Activated CD8-positive, alpha-beta memory T cell treated with anti-CD3 and anti-CD28 coated beads for 24 hours (primary cell): Measurements from ENCODE around the gene LZTR1.

Experiments
- DNase-seq: peaks from one replicate; pipeline ENCODE4 v3.0.0-alpha.2; 2020

The LZTR1 gene

DNA sequence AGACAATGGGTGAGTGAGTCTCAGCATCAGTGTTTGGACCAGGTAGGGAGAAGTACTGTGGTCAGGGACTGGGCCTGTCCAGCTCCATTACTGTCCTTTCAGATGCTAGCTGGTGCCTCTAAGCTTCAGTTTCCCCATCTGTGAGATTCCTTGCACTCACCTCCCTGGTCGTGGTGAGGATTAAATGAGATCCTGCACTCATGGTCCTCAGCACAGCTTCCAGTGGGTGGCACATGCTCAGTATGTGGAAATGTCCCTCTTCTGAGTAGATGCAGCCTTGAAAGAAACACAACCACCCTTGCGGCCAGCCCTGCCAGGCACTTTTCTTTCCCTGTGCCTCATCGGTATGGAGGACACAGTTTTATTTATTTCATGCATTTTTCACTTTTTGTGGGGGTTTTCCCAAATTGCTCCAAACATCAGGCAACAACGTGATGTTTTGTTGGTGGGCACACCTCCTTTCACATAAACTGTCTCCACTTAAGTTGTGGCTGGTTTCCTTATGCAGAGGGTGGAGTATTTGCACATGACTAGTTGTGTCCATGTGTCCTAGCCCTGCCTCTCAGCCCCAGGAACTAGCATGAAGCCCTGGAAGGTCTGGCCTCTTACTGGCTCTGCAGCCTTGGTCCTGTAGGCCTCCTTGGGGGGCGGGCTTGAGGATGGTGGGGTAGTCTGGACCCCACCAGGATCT is 1.1 kb downstream of the LZTR1 start:
- DNase-seq = no peak

DNA sequence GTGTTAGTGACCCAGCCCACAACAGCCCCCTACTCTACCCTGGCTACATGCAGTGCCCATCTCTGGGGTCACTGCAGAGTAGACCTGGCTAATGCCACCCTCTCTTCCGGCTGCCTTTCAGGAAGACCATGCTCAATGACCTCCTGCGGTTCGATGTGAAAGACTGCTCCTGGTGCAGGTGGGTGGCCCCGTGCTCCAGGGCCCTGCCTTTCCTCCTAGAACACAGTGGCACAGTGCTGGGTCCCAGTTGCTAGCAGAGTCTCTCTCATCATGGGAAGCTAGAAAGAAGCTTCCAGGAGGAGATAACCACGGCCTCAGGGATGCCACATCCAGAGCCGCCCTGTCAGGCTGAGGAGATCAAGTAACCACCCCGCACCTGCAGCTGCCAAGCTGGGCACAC is 3.6 kb downstream of the LZTR1 start:
- no peak for DNase-seq

DNA sequence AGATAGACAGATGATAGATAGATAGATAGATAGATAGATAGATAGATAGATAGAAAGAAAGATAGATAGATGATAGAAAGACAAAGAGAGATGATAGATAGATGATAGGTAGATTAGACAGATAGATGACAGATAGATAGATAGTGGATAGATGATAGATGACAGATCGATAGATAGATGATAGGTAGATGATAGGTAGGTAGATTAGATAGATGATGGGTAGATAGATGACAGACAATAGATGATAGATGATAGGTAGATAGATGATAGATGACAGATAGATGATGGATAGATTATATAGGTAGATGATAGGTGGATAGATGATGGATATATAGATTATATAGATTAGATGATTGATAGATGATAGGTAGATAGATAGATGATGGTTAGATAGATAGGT is 4.3 kb downstream of the LZTR1 start:
- no peak for DNase-seq

DNA sequence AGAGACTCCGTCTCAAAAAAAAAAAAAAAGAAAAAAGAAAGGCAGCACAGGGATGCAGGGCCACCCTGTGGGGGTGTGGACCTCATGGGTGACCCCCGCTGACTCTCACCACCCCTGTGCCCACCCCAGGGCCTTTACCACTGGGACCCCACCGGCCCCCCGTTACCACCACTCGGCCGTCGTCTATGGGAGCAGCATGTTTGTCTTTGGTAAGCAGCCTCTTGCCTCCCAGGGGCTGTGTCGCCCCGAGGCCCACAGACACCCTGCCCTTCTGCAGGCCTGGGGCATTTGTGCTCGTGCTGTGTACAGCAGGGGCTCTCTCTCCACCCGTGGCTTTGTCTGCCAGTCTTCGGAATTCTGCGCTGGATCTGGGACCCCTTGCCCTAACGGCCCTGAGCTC is 5.3 kb downstream of the LZTR1 start:
- DNase-seq = no peak

DNA sequence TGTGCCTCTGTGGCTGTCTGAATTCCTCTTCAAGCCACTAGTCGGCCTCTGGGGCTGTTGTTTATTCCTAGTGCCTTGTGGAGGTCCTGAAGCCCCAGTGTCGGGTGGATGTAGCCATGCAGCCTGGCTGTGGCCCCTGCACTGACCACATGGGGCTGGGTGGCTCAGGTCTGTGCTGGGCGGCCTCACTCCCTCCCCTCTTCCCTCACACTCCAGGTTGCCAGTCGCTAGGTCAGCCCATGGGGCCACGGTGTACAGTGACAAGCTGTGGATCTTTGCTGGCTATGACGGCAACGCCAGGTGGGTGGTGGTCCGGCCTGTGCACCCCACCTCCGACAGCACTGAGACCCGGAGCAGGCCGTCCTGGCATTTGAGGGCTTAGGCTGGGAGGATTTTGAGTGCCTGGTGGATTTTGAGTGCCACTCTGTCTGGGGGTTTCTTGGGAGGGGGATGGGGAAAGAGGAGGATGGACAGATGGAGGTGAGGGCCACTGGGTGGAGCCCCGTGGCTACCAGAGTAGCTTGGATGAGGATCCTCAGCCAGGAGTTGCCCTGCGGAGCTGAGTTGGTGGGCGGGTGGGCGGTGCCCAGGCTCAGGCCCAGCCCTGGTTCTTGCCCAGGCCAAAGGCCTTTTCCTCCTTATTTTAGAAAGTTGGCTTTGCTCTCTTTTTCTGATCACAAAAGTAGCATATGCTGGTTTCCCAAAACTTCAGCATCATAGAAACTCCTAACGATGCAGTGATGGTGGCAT is 6.7 kb downstream of the LZTR1 start:
- DNase-seq = no peak

DNA sequence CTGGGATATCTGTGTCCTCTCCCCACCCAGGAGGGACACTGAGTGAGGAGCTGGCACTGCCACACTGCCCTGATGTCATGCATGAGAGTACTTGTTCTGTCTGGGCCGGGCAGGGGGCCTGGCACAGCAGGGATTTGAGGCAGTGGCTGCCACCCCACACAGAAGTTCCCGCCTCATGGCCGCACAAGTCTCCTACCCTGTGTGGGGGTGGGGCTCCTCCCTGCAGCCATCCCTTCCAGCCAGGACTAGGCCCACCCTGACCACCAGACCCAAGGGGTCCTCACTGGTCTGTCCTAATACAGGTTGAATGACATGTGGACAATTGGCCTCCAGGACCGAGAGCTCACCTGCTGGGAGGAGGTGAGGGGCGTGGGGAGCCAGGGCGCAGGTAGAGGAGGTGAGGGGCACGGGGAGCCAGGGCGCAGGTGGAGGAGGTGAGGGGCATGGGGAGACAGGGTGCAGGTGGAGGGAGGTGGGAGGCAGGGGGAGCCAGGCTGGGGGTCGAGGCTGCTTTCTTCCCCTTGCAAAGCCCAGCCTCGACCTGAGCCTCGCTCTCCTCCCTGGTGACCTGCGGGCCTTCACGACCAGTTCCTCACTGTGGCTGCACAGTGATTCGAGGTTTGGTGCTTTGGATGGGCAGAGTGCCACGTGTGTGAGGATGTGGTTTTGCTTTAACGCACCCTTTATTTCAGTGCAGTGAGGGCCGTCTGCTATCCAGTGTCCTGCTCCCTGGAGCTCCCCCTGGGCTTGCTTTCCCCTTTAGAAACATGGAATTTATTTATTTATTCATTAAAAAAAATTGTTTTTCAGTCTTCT is 7.4 kb downstream of the LZTR1 start:
- no peak for DNase-seq

DNA sequence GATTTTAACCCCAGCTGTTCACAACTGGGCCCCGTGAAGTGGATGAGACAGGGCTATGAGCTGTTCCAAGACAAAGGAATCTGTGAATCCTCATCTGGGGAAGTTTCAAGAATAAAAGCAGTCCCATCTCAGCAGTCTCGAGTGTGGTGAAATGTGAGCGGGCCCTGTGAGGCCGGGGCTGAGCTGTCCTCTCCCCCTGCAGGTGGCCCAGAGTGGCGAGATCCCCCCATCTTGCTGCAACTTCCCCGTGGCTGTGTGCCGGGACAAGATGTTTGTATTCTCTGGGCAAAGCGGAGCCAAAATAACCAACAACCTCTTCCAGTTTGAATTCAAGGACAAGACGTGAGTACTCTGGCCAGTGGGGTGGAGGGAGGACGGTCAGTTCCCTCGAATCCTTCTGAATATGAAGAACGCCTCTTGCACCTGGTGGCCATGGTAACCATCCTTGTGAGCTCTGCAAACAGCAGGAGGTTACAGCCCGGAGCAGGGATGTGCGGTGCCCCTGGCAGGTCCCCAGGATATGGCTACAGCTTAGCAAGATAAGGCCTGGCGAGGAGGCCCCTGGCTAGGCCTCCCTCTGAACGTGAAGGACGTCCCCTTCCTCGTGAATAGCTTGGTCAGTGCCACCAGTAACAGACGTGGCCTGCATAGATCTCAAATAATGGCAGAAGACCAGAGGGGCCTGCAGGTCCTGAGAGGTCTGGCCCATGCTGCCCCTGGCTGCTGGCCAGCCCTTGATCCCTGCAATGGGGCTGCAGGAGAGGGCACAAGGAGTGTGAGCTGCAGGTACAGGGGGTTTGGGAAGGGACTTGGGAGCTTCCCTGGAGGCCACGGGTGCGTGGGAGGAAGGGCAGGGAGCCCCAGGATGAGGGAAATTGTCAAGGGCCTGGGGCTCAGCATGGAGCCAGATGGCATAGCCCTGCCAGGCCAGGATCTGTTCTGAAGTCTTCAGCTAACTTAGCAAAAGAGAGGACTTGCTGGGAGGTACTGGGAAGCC is 8.4 kb downstream of the LZTR1 start:
- no peak for DNase-seq

DNA sequence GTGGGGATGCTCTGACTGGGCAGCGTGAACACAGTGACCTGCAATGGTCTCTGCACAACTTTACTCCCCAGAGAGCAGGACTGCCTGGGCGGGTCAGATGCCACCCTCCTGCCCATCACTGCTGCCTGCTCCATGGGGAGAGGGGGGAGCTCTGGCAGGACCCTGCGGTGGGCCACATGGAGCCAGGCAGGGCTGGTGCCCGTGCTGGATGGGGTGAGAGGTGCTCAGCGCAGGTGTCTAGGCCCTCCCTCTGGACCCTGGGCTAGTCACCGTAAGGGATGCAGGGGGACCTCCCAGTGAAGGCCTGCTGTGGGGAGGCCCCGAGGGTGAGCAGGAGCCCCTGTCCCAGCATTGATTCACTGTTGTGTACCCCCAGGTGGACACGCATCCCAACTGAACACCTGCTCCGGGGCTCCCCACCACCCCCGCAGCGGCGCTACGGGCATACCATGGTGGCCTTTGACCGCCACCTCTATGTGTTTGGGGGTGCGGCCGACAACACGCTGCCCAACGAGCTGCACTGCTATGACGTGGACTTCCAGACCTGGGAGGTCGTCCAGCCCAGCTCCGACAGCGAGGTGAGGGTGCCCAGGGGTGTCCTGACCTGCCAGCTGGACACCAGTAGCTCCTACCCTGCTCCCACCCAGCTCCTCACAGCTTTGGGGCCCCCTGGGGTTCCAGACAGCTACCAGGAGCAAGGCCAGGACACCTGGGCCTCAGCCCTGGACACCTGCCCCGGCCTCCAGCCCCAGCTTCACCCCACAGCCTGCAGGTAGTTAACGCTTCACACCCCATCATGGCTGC is 9.4 kb downstream of the LZTR1 start:
- no peak for DNase-seq

DNA sequence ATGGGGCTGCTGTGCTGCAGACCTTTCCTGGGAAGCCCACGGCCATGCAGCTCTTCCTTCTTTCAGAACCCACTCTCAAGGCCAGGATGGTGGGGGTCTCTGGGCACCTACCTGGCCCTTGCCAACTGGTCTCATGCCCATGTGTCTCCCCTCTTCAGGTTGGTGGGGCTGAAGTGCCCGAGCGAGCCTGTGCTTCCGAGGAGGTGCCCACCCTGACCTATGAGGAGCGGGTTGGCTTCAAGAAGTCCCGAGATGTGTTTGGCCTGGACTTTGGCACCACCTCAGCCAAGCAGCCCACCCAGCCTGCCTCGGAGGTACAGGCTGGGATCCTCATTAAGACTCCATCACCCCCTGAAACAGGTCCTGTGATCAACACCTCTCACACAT is 10.0 kb downstream of the LZTR1 start:
- no peak for DNase-seq

DNA sequence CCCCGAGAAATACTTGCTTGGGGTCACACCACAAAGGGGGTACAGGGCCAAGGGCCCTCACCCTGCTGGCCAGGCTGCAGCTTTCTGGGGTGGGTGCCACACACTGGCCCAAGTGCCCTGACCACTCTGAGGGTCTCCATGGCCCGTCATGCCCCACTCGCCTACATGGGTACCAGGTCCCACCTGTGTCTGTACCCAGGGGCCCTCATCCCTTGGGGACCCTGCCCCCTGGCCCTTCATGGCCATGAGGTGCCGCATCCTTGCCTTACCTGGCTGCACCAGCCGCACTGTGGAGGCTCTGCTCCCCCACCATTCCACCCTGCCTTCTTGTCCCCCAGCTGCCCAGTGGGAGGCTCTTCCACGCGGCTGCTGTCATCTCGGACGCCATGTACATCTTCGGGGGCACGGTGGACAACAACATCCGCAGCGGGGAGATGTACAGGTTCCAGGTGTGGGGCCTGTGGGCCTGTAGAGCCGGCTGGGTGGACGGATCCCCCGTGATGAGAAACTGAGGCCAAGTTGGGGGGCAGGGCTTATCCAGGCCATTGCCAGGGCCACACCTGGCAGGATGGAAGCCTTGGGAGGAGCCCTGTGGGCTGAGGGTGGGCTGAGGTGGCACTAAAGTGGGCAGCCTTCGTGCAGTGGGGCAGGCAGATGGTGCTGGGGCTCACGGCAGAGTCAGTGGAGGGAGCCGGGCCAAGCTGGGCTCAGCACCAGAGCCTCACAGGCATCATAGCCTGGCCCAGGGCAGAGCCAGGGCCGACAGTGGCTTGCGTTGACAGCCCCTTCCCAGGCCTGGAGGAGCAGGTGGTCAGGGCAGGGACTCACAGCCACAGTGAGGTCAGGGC is 10.6 kb downstream of the LZTR1 start:
- DNase-seq = no peak

DNA sequence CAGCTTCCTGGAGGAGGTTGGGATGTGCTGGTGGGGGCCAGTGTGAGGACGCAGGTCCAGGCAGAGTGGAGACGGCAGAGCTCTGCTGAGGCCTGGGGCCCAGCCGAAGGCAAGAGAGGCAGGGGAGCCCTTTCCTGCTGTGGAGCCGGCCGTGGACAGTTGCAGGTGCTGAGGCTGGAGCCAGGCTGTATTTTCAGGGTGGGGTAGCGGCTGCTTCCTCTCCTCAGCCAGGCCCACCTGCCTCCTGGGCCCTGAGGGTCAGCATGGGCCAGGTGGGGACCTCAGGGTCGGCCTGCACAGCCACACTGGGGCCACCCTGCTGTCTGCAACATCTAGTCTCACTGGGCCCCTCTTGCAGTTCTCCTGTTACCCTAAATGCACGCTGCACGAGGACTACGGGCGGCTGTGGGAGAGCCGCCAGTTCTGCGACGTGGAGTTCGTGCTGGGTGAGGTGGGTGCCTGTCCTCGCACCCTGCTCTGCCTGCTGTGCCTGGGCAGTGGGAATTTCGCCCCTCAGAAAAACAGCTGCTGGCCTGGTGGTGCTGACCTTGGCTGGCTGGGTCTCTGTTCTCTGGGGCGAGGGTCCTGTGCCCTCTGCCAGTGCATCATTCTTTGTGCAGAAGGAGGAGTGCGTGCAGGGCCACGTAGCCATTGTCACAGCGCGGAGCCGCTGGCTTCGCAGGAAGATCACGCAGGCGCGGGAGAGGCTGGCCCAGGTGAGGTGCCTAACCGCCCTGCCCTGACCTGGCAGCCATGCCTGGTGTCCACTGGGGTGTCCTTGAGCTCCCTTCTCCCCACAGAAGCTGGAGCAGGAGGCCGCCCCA is 11.4 kb downstream of the LZTR1 start:
- DNase-seq = no peak

DNA sequence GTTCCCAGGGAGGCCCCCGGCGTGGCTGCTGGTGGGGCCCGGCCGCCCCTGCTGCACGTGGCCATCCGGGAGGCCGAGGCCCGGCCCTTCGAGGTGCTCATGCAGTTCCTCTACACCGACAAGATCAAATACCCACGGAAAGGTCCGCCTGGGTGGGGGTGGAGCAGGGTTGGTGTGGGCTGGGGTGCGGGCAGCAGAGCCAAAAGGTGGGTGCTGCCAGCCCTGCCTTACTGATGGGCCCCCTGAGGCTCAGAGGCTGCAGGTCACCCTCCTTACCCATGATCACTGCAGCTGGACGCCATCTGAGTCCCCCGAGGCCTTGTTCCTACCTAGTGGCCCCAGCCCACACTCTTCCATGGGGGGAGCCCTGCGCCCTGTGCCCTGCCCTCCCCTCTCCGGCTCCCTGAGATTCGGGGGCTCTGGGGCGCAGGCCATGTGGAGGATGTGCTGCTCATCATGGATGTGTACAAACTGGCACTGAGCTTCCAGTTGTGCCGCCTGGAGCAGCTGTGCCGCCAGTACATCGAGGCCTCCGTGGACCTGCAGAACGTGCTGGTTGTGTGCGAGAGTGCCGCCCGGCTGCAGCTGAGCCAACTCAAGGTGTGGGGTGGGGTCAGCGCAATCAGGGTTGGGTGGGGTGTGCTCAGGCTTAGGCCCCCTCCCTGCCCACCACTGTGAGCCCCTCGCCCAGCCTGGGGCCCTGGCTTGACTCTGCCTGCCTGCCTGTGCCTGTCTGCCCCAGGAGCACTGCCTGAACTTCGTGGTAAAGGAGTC is 12.2 kb downstream of the LZTR1 start:
- no peak for DNase-seq

DNA sequence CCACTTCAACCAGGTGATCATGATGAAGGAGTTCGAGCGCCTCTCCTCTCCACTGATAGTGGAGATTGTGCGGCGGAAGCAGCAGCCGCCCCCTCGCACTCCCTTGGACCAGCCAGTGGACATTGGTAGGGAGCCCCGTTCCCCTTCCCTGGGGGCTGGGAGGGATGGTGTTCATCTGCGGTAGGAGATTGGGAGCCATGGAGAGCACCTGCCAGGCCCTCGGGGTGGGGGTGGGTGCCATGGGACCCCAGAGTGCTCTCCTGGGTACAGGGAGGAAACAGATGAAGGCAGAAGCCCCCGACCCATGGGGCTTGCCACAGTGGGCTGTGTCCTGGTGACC is 12.8 kb downstream of the LZTR1 start:
- DNase-seq = no peak

DNA sequence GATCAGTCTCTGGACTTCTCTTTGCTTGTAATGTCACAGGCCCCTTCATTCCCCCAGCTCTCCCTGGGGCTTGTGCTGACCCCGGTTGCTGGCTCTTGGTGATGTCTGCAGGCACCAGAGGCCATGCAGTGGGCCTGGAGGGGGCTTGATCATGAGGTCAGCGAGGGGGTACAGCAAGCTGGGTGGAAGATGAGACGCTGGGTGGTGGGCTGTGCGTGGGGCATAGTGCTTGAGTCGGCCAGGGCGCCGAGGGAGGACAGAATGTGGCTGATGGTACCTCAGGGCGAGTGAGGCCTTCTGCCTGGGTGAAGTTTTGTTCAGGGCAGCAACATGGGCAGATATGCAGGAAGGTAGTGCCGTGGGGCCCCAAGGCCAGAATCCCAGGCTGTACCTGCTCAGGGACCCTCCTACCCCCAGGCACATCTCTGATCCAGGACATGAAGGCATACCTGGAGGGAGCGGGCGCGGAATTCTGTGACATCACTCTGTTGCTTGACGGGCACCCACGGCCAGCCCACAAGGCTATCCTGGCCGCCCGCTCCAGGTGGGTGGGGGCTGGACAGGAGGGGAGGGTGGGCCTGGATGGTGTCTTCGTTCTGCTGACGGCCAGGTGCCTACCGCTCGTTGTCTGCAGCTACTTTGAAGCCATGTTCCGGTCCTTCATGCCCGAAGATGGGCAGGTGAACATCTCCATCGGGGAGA is 13.4 kb downstream of the LZTR1 start:
- no peak for DNase-seq

DNA sequence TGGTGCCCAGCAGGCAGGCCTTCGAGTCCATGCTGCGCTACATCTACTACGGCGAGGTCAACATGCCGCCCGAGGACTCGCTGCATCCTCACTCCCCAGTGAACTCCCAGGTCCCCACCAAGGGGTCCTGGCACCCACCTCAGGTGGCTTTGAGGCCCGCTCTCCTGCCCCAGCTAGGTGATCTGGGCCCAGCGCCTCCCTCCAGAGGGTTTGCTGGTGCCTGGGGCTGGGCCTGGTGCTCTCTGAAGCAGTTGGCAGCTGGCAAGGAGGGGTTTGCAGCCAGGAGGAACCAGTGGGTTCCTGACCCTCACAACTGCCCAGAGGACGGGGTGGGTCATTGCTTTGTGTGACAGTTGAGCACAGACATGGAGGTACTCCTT is 13.9 kb downstream of the LZTR1 start:
- DNase-seq = no peak

DNA sequence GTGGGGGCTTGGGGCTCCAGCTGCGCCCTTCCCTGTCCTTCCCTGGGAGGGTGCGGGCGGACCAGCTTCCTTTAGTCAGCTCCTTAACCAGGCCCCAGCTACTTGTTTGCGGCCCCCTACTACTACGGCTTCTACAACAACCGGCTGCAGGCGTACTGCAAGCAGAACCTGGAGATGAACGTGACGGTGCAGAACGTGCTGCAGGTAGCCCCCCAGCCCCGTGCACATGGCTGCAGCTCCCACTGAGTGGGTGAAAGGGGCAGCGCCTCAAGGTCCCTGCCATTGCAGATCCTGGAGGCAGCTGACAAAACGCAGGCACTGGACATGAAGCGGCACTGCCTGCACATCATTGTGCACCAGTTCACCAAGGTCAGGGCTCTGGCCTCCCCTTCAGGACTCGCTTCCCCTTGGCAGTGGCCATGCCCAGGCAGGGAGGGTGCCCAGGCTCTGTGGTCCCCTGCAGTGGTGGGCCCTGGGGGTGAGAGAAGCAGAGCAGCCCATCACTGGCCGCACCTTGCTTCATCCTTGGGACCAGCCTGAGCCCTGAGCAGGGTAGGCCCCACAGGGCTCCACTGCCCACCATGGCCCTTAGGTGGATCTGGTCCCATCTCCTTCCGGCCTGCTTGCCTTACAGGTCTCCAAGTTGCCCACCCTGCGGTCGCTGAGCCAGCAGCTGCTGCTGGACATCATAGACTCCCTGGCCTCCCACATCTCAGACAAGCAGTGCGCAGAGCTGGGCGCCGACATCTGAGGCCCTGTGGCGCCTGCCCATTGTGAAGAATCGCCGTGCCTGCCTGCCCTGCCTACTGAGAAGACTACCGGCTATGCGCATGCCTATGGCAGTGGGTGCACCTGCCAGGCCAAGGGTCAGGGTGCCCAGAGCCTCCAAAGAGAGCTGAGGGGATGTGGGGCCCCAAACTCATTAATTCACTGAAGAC is 14.8 kb downstream of the LZTR1 start:
- peak; percentile 59 for DNase-seq

DNA sequence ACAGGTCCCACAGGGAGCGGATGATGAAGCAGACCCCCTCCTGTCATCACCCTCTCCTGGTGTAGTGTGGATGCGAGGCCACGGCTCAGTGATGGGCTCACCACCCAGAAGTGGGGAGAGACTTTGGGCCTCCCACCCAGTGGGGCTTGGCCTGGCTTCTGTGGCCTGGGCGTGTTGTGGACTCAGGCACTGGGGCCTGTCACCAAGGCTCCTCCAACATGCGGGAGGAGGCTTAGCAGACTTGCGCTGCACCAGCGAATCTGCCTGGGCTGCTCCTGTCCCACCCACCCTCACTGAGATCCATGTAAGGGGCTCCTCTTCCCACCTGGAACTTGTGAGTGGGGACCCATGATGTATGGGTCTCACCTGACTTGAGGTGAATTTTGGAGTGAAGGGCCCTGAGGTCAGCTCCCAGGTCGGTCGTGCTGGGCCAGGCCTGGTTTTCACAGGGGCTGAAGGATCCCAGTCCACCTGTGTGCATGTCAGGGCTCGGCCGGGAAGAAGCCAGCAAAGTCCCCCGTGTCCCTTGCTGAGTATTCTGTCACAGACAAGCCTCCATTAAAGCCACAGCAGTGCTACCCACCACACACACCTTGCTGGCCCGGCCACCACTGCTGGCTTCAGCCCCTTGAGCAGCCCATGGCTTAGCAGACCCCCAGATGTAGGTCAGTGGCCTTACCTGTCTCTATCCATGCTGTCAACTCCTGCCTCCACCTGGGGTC is 15.6 kb downstream of the LZTR1 start:
- DNase-seq = no peak
